ENCODE results near the gene DNAJC4.

Gene DNAJC4

GRCh38 chr11:64233913-64234586 lies 3.7 kb downstream of the DNAJC4 start, which contains the start of gene VEGFB:
TSS of gene VEGFB (plus strand) at chr11:64234584. CDS start at chr11:64234834, 250 bp downstream.
- H3K4me1 ChIP-seq (ENCODE audit: insufficient read depth, low read length): peaks cover 3% of the 10 kb centered on the region
- H3K27me3 ChIP-seq (ENCODE audit: insufficient read depth, low read length): peaks cover 32% of the 10 kb centered on the region
- H3K27ac ChIP-seq (ENCODE audit: low read length): no peak within 1 kb of the TSS

GRCh38 chr11:64234647-64235379 lies 4.5 kb downstream of the DNAJC4 start:
- H3K4me1 ChIP-seq (ENCODE audit: insufficient read depth, low read length): peaks cover 1% of the 10 kb centered on the region; the same call in 1 of the 2 replicates
- H3K9ac ChIP-seq (ENCODE audit: low read depth, low read length): peak overlapping the region; percentile 48; the same call in 1 of the 2 replicates
- H3K9me3 ChIP-seq (ENCODE audit: insufficient read depth, low read depth, low read length): no peaks in the 10 kb centered on the region
- H3K36me3 ChIP-seq (ENCODE audit: insufficient read depth, low read depth, low read length): peaks cover 13% of the 10 kb centered on the region
- peaks cover 32% of the 10 kb centered on the region for H3K27me3 ChIP-seq (ENCODE audit: insufficient read depth, low read length)
- H3K27ac ChIP-seq (ENCODE audit: low read length): no peak overlapping the region
- peak overlapping the region; percentile 71 for H3K4me3 ChIP-seq (ENCODE audit: low read length)

More at GRCh38 chr11:64233913-64234586, 3.7 kb downstream of the DNAJC4 start, which contains the start of gene VEGFB:
- peak within 1 kb of the TSS; percentile 53; the same call in 1 of the 2 replicates for H3K9ac ChIP-seq (ENCODE audit: low read depth, low read length)
- peak within 1 kb of the TSS; percentile 72 for H3K4me3 ChIP-seq (ENCODE audit: low read length)
- no peaks in the 10 kb centered on the region for H3K9me3 ChIP-seq (ENCODE audit: insufficient read depth, low read depth, low read length)
- peaks cover 13% of the 10 kb centered on the region for H3K36me3 ChIP-seq (ENCODE audit: insufficient read depth, low read depth, low read length)

- H3K4me3 ChIP-seq (ENCODE audit: low read length): peak overlapping the region; percentile 71
- H3K9me3 ChIP-seq (ENCODE audit: insufficient read depth, low read depth, low read length): no peaks in the 10 kb centered on the region
- peaks cover 7% of the 10 kb centered on the region; the same call in 1 of the 2 replicates for H3K4me1 ChIP-seq (ENCODE audit: insufficient read depth, low read length)
- H3K27me3 ChIP-seq (ENCODE audit: insufficient read depth, low read length): peaks cover 32% of the 10 kb centered on the region
- H3K36me3 ChIP-seq (ENCODE audit: insufficient read depth, low read depth, low read length): peaks cover 13% of the 10 kb centered on the region
- H3K9ac ChIP-seq (ENCODE audit: low read depth, low read length): peak overlapping the region; percentile 48; the same call in 1 of the 2 replicates
- H3K27ac ChIP-seq (ENCODE audit: low read length): no peak overlapping the region
Measured at GRCh38 chr11:64235437-64236161, 5.3 kb downstream of the DNAJC4 start.

DNA sequence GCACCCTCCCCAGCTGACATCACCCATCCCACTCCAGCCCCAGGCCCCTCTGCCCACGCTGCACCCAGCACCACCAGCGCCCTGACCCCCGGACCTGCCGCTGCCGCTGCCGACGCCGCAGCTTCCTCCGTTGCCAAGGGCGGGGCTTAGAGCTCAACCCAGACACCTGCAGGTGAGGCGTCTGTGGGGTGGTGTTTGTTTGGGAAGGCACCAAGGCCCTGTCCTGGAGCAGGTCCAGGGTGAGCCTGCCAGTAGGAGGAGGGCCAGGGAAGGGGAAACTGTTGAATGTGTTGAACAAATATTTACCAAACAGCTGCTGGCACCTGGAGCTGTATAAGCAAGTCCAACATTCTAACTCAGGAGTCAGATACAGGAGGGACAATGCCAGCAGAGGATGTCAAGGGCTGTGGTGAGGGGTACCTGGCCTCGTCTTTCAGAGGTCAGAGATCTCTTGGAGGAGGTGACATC lies 7.2 kb downstream of the DNAJC4 start:
- no peak overlapping the region for H3K9ac ChIP-seq (ENCODE audit: low read depth, low read length)
- peaks cover 13% of the 10 kb centered on the region for H3K36me3 ChIP-seq (ENCODE audit: insufficient read depth, low read depth, low read length)
- no peak overlapping the region for H3K27ac ChIP-seq (ENCODE audit: low read length)
- H3K4me1 ChIP-seq (ENCODE audit: insufficient read depth, low read length): peaks cover 7% of the 10 kb centered on the region; the same call in 1 of the 2 replicates
- H3K4me3 ChIP-seq (ENCODE audit: low read length): no peak overlapping the region
- H3K27me3 ChIP-seq (ENCODE audit: insufficient read depth, low read length): peaks cover 20% of the 10 kb centered on the region
- H3K9me3 ChIP-seq (ENCODE audit: insufficient read depth, low read depth, low read length): no peaks in the 10 kb centered on the region

GRCh38 chr11:64238076-64238475 lies 7.7 kb downstream of the DNAJC4 start:
- Histone ChIP-seq H3K27ac (ENCODE audit: low read length) (no peak overlapping the region), H3K9ac (ENCODE audit: low read depth, low read length) (no peak overlapping the region), H3K9me3 (ENCODE audit: insufficient read depth, low read depth, low read length) (no peaks in the 10 kb centered on the region), H3K4me1 (ENCODE audit: insufficient read depth, low read length) (peaks cover 7% of the 10 kb centered on the region; the same call in 1 of the 2 replicates), H3K4me3 (ENCODE audit: low read length) (no peak overlapping the region), H3K36me3 (ENCODE audit: insufficient read depth, low read depth, low read length) (peaks cover 14% of the 10 kb centered on the region), H3K27me3 (ENCODE audit: insufficient read depth, low read length) (peaks cover 15% of the 10 kb centered on the region)

DNA sequence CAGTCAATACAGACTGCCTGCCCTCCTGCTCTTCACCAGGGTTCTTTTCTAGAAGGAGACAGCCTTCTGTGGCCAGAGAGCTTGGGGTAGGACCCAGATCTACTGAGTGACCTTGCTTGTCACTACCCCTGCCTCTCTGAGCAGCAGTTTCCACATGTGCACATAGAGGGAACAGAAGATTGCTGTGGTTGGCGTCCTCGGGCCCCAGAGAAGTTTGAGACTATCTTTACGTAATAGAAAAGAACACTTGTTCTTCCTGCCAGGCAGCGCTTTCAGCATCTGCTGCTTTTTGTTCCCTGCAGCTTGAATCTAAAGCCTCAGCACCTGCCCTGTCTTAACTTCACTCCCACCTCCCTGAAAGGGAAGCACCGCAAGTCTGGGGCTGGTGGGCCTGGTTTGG lies 8.7 kb downstream of the DNAJC4 start:
- H3K27ac ChIP-seq (ENCODE audit: low read length): no peak overlapping the region
- no peaks in the 10 kb centered on the region for H3K9me3 ChIP-seq (ENCODE audit: insufficient read depth, low read depth, low read length)
- no peak overlapping the region for H3K9ac ChIP-seq (ENCODE audit: low read depth, low read length)
- peaks cover 6% of the 10 kb centered on the region; the same call in 1 of the 2 replicates for H3K27me3 ChIP-seq (ENCODE audit: insufficient read depth, low read length)
- H3K4me3 ChIP-seq (ENCODE audit: low read length): no peak overlapping the region
- peaks cover 23% of the 10 kb centered on the region for H3K36me3 ChIP-seq (ENCODE audit: insufficient read depth, low read depth, low read length)
- H3K4me1 ChIP-seq (ENCODE audit: insufficient read depth, low read length): peaks cover 7% of the 10 kb centered on the region; the same call in 1 of the 2 replicates

DNA sequence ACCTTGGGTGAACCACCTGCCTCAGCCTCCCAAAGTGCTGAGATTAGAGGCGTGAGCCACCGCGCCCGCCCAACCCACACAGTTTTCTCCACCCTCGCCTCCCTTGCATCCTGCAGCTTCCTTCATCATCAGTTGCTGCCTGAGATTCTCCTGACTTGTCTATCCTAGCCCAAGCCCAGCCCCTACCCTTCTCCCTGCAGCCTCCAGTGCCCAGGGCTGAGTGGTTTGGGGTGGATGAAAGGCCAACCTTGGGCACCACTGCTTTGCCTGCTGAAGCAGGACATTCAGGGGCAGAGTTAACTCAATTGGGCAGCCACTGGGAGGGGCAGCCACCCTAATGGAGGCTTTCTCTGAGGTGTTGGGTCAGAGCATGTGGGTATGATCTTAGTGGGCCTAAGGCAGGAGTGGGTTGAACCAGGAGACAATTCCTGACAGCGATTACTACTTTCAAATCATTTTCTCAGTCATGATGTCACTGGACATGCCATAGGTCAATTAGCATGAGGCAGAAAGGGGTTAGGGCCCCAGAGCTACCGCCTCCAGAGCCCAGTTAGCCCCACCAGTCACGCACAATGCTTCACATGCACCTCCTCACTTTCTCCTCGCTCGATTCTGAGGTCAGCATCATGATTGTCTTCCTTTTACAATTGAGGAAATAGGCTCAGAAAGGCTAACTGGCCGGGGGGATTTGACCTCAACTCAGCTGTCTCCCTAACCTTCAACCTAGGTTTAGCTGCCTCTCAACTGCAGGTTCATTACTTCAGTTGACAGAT lies 9.5 kb downstream of the DNAJC4 start:
- peaks cover 30% of the 10 kb centered on the region for H3K36me3 ChIP-seq (ENCODE audit: insufficient read depth, low read depth, low read length)
- H3K27me3 ChIP-seq (ENCODE audit: insufficient read depth, low read length): peaks cover 5% of the 10 kb centered on the region; the same call in 1 of the 2 replicates
- peak overlapping the region; percentile 87; the same call in 1 of the 2 replicates for H3K9ac ChIP-seq (ENCODE audit: low read depth, low read length)
- peak overlapping the region; percentile 83 for H3K4me3 ChIP-seq (ENCODE audit: low read length)
- H3K4me1 ChIP-seq (ENCODE audit: insufficient read depth, low read length): peaks cover 7% of the 10 kb centered on the region; the same call in 1 of the 2 replicates
- no peaks in the 10 kb centered on the region for H3K9me3 ChIP-seq (ENCODE audit: insufficient read depth, low read depth, low read length)
- no peak overlapping the region for H3K27ac ChIP-seq (ENCODE audit: low read length)

- no peaks in the 10 kb centered on the region for H3K9me3 ChIP-seq (ENCODE audit: insufficient read depth, low read depth, low read length)
- peak within 1 kb of the TSS; percentile 92 for H3K9ac ChIP-seq (ENCODE audit: low read depth, low read length)
- H3K4me3 ChIP-seq (ENCODE audit: low read length): peak within 1 kb of the TSS; percentile 83
- peak within 1 kb of the TSS; percentile 74 for H3K27ac ChIP-seq (ENCODE audit: low read length)
- 0 out of 2 replicates have a peak, but pooled peaks cover 7% of the 10 kb centered on the region for H3K4me1 ChIP-seq (ENCODE audit: insufficient read depth, low read length)
- peaks cover 34% of the 10 kb centered on the region for H3K36me3 ChIP-seq (ENCODE audit: insufficient read depth, low read depth, low read length)
- no peaks in the 10 kb centered on the region for H3K27me3 ChIP-seq (ENCODE audit: insufficient read depth, low read length)
Measured at GRCh38 chr11:64240435-64241240, 10.3 kb downstream of the DNAJC4 start, which contains the start of gene FKBP2. TSS of gene FKBP2 (plus strand) at chr11:64241095. CDS start at chr11:64242388, 1,293 bp downstream.

GRCh38 chr11:64241241-64241490 lies 10.8 kb downstream of the DNAJC4 start:
- no peaks in the 10 kb centered on the region for H3K27me3 ChIP-seq (ENCODE audit: insufficient read depth, low read length)
- peaks cover 34% of the 10 kb centered on the region for H3K36me3 ChIP-seq (ENCODE audit: insufficient read depth, low read depth, low read length)
- H3K9me3 ChIP-seq (ENCODE audit: insufficient read depth, low read depth, low read length): no peaks in the 10 kb centered on the region
- H3K4me3 ChIP-seq (ENCODE audit: low read length): peak overlapping the region; percentile 83
- H3K27ac ChIP-seq (ENCODE audit: low read length): peak overlapping the region; percentile 21
- H3K4me1 ChIP-seq (ENCODE audit: insufficient read depth, low read length): 0 out of 2 replicates have a peak, but pooled peaks cover 7% of the 10 kb centered on the region
- peak overlapping the region; percentile 84; the same call in 1 of the 2 replicates for H3K9ac ChIP-seq (ENCODE audit: low read depth, low read length)
